Skeletal muscle tissue (tissue), 4 donors: ENCODE results near the gene ENO1. TPM values are rescaled to one million over a fixed set of nuclear protein-coding genes. Genes with fewer than 3 reads are reported as not detected.
"Not testable (repeated sequence)": the region's sequence is repeated elsewhere in the genome, so short reads cannot be mapped to it uniquely, and the experiment has no call there.

ENCODE experiments used
- H3K27ac ChIP-seq: one replicate; pipeline ENCODE4 v1.7.0; 2013; ENCODE audit warnings: mild to moderate bottlenecking, low read depth, low read length, inconsistent platforms
- H3K27me3 ChIP-seq, 3 donors: one replicate each; pipeline ENCODE4 v1.7.0; 2013; ENCODE audit warnings: low read length in 3 of 3; ENCODE audit not compliant: control insufficient read depth in 3 of 3, insufficient read depth in 3 of 3
- H3K36me3 ChIP-seq, 3 donors: one replicate each; pipeline ENCODE4 v1.7.0; 2013; ENCODE audit warnings: low read length in 3 of 3; ENCODE audit not compliant: control insufficient read depth in 3 of 3, insufficient read depth in 3 of 3
- H3K4me1 ChIP-seq, 3 donors: one replicate each; pipeline ENCODE4 v1.7.0; 2013; ENCODE audit warnings: low read length in 3 of 3, mild to moderate bottlenecking in 3 of 3; ENCODE audit not compliant: control insufficient read depth in 3 of 3, insufficient read depth in 3 of 3
- H3K4me3 ChIP-seq, 3 donors: one replicate each; pipeline ENCODE4 v1.7.0; 2013; ENCODE audit warnings: low read length in 3 of 3
- H3K9ac ChIP-seq, 3 donors: one replicate each; pipeline ENCODE4 v1.7.0; 2013; ENCODE audit warnings: low read length in 3 of 3, mild to moderate bottlenecking in 3 of 3, moderate library complexity in 2 of 3, low read depth in 1 of 3
- H3K9me3 ChIP-seq, 3 donors: one replicate each; pipeline ENCODE4 v1.7.0; 2013; ENCODE audit warnings: low read length in 3 of 3; ENCODE audit not compliant: control insufficient read depth in 3 of 3
- total RNA-seq: library from RNA; depleted of rRNA; stranded (reverse); fragments of >200 nt; gene quantifications from one replicate; pipeline ENCODE4 v1.2.3, GENCODE V29; 2014
- donor health status: Osteomylitis.

Gene ENO1
- total RNA-seq, 1 donor from 2014 or later = 320 TPM

DNA sequence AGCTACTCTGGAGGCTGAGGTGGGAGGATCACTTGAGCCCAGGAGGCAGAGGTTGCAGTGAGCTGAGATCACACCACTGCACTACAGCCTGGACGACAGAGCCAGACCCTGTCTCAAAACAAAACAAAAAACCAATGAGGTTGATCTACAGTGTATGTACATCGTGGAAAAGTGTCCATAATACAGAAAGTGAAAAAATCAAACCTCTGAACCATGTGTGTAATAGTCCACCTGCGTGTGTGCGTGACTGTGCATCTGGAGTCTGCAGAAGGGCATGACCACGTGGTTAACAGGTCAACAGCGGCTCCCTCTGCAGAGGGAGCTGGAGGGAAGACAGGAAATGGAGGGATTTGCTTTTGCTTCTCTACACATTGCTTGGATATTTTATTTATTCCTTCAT is 32.4 kb upstream of the ENO1 start:
- Histone ChIP-seq H3K9me3 (no peaks in the 10 kb centered on the region), H3K4me3 (no peak overlapping the region), H3K27me3 (no peaks in the 10 kb centered on the region), H3K36me3 (no peaks in the 10 kb centered on the region), H3K4me1 (no peaks in the 10 kb centered on the region), H3K27ac (no peak overlapping the region), H3K9ac (no peak overlapping the region)

DNA sequence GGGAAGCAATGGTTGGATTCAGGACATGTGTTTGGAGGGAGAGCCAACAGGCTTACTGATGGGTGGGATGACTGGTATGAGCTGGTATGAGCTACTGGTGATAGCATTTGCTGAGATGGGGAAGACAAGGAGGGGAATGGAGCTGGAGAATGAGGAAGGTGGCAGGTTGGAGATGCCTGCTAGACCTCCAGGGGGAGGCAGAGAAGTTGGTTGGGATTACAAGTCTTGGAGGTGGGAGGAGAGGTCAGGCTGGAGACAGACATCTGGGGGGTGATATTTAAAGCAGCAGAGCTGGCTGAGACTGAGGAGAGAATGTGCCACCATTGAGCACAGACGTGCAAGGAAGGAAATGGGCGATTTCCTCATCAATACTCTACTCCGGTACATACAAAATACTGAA is 31.8 kb upstream of the ENO1 start:
- Histone ChIP-seq H3K36me3 (no peaks in the 10 kb centered on the region), H3K4me3 (no peak overlapping the region), H3K9me3 (no peaks in the 10 kb centered on the region), H3K27me3 (no peaks in the 10 kb centered on the region), H3K27ac (no peak overlapping the region), H3K4me1 (no peaks in the 10 kb centered on the region), H3K9ac (no peak overlapping the region)

DNA sequence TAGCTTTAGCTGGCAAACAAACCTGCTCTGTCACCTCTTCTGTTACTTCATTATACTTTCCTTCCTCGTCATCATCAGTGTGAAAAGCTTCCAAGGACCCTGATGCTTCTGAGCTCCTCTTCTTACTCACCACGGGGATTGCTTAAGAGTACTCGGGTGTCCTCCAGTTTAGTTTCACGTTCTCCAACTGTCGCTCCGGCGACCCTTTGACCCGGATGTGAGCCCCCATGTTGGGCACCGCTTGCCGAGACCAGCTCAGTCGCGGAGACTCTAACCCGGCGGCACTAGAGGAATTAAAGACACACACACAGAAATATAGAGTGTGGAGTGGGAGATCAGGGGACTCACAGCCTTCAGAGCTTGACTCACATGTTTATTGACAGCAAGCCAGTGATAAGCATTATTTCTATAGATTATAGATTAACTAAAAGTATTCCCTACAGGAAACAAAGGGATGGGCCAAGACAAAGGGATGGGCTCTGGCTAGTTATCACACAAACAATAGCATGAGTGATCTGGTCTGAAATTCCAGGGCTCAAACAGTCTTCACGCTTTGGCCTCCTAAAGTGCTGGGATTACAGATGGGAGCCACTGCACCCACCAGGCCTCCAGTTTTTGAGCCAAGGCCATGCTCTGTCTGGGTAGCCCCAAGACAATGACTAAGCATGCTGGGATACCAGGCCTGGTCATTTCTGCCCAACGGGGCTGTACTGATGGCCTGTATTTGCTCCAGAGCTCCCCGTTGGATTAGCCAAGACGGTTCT is 30.1 kb upstream of the ENO1 start:
- Histone ChIP-seq H3K36me3 (no peaks in the 10 kb centered on the region), H3K27me3 (no peaks in the 10 kb centered on the region), H3K27ac (no peak overlapping the region), H3K9ac (no peak overlapping the region), H3K4me3 (no peak overlapping the region), H3K9me3 (no peaks in the 10 kb centered on the region), H3K4me1 (peaks cover 0 to 5% (median 3%) of the 10 kb centered on the region in 3 donors)

DNA sequence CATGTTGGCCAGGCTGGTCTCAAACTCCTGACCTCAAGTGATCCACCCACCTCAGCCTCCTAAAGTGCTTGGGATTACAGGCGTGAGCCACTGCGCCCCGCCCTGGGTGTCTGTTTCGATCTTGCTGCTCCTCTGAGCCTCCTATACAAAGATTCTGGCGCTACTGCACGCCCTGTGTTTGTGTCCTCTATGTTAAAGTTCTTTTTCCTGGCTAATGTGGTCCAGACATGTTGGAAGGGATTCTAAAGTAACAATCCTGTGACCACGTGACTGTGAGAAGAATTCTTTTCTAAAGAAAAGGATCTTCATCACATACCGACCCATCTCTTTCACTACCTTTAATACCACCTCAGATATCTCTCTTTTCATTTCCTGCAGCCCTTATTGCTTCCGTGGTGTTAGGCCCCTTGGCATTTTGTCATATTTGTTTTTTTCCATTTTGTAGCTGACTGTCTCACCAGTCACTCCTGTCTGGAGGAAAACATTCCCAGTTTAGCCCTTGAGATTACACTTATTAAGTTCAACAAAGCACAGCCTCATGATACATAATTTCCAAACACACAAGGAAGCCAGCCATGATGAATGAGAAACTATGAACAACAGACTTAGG is 27.2 kb upstream of the ENO1 start:
- no peak overlapping the region for H3K9ac ChIP-seq

DNA sequence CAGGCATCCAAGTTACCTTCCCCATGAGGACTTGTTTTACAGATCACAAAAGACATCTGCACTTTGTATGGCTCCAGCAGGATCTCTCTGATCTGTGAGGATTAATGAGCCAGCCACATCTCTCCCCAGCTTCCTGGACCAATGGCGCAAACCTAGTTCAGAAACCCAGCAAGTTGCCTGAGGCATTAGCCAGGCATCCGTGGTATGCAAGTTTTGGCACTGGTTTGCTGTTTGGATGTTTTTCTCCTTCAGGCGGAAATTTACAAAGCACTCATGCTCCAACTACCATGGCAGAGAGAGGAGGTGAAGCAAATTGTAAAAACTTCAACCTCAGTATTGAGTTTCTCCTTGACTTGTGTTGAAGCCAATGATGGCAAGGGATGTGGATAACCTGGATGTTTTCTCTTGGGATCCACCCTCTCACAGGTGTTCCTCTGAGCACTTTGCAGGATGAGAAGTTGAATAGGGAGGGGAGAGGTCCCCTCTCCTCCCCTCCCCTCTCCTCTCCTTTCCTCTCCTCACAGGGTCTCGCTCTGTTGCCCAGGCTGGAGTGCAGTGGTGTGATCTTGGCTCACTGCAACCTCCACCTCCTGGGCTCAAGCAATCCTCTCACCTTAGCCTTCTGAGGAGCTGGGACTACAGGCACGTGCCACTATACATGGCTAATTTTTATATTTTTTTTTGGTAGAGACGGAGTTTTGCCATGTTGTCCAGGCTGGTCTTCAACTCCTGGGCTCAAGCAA is 25.6 kb upstream of the ENO1 start:
- H3K36me3 ChIP-seq = no peaks in the 10 kb centered on the region
- H3K9me3 ChIP-seq = no peaks in the 10 kb centered on the region
- H3K4me1 ChIP-seq = peaks cover 0 to 5% (median 3%) of the 10 kb centered on the region in 3 donors
- no peak overlapping the region for H3K4me3 ChIP-seq
- no peaks in the 10 kb centered on the region for H3K27me3 ChIP-seq
- H3K9ac ChIP-seq = no peak overlapping the region
- no peak overlapping the region for H3K27ac ChIP-seq

More for the DNA sequence above, 27.2 kb upstream of the ENO1 start:
- no peak overlapping the region for H3K4me3 ChIP-seq
- H3K27ac ChIP-seq = peak overlapping the region; percentile 12
- H3K4me1 ChIP-seq = peaks cover 0 to 5% (median 3%) of the 10 kb centered on the region in 3 donors
- no peaks in the 10 kb centered on the region for H3K27me3 ChIP-seq
- no peaks in the 10 kb centered on the region for H3K9me3 ChIP-seq
- H3K36me3 ChIP-seq = no peaks in the 10 kb centered on the region

DNA sequence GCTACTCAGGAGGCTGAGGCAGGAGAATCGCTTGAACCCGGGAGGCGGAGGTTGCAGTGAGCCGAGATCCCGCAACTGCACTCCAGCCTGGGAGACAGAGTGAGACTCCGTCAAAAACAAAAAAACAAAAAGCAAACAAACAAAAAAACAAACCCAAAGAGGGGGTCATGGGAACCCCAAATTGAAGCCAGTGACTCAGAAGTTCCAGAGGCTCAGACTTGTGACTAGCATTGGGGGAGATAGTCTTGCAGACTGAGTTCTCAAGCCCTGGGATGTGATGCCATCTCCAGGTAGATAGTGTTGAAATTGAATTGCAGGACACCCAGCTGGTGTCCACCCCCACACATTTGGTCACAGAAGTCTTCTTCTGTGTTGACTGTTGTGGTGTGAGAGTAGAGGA is 24.9 kb upstream of the ENO1 start:
- Histone ChIP-seq H3K4me3 (no peak overlapping the region), H3K36me3 (no peaks in the 10 kb centered on the region), H3K4me1 (peaks cover 0 to 5% (median 3%) of the 10 kb centered on the region in 3 donors), H3K27ac (no peak overlapping the region), H3K27me3 (no peaks in the 10 kb centered on the region), H3K9me3 (no peaks in the 10 kb centered on the region), H3K9ac (no peak overlapping the region)

DNA sequence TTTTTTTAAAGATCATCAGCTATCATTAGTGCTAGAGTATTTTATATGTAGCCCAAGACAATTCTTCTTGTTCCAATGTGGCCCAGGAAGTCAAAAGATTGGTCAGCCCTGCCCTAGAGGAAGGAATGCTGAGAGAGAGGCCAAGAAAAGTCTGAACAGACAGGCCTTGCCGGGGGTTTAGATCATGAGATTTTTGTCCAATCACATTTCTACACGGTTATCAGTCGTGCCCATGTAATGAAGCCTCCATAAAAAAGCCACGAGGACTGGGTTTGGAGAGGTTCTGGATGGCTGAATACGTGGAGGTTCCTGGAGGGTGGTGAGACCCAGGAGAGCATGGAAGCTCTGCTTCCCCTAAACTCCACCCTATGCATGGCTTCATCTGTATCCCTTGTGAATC is 24.3 kb upstream of the ENO1 start:
- H3K27ac ChIP-seq = no peak overlapping the region
- no peaks in the 10 kb centered on the region for H3K27me3 ChIP-seq
- H3K4me1 ChIP-seq = peaks cover 0 to 5% (median 3%) of the 10 kb centered on the region in 3 donors
- no peak overlapping the region for H3K9ac ChIP-seq
- no peaks in the 10 kb centered on the region for H3K36me3 ChIP-seq
- H3K9me3 ChIP-seq = no peaks in the 10 kb centered on the region
- H3K4me3 ChIP-seq = no peak overlapping the region

DNA sequence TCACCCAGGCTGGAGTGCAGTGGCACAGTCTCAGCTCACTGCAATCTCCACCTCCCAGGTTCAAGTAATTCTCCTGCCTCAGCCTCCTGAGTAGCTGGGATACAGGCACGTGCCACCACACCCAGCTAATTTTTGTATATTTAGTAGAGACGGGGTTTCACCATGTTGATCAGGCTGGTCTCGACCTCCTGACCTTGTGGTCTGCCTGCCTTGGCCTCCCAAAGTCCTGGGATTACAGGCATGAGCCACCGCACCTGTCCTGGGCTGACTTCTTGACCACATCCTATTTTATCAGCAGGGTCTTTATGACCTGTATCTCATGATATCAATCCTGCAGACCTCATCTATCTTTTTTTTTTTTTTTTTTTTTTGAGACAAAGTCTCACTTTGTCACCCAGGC is 22.2 kb upstream of the ENO1 start:
- H3K27me3 ChIP-seq, H3K4me1 ChIP-seq, H3K27ac ChIP-seq, H3K9me3 ChIP-seq, H3K9ac ChIP-seq, H3K36me3 ChIP-seq, H3K4me3 ChIP-seq: not testable (repeated sequence)

DNA sequence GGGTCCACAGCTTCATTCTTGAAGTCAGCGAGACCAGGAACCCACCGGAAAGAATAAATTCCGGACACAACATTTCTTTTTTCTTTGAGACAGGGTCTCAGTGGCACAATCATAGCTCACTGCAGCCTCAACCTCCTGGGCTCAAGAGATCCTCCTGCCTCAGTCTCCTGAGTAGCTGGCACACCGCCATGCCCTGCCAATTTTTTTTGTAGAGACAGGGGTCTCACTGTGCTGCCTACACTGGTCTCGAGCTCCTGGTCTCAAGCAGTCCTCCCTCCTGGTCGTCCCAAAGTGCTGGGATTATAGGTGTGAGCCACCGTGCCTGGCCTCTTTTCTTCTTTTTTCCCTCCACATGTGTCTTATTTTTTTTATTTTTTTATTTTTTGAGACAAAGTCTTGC is 20.6 kb upstream of the ENO1 start:
- H3K4me3 ChIP-seq = no peak overlapping the region
- H3K9ac ChIP-seq = no peak overlapping the region
- H3K27ac ChIP-seq = no peak overlapping the region
- H3K9me3 ChIP-seq = no peaks in the 10 kb centered on the region
- no peaks in the 10 kb centered on the region for H3K36me3 ChIP-seq
- H3K4me1 ChIP-seq = peaks cover 0 to 3% (median 2%) of the 10 kb centered on the region in 3 donors
- no peaks in the 10 kb centered on the region for H3K27me3 ChIP-seq

DNA sequence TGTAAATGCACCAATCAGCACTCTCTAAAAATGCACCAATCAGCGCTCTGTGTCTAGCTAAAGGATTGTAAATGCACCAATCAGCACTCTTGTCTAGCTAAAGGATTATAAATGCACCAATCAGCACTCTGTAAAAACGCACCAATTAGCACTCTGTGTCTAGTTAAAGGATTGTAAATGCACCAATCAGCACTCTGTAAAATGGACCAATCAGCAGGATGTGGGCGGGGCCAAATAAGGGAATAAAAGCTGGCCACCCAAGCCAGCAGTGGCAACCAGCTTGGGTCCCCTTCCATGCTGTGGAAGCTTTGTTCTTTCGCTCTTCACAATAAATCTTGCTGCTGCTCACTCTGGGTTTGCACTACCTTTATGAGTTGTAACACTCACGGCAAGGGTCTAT is 19.9 kb upstream of the ENO1 start:
- not testable (repeated sequence) for H3K27ac ChIP-seq, H3K4me1 ChIP-seq, H3K27me3 ChIP-seq, H3K9me3 ChIP-seq, H3K36me3 ChIP-seq, H3K4me3 ChIP-seq, H3K9ac ChIP-seq
